Endometrium (tissue), 2 donors: ENCODE results near the gene MRPL24.
A peak's percentile ranks its signal among the peaks of the same experiment; 100 is the strongest.
"Not testable (repeated sequence)": the region's sequence is repeated elsewhere in the genome, so short reads cannot be mapped to it uniquely, and the experiment has no call there.

ENCODE experiments used
- FAIRE-seq: peaks from 2 replicates; lab custom pipeline; 2012; peaks lifted over from hg19 to GRCh38; lab: Jason Lieb, UNC
- donor health status: control.
- donor health status: control.

The MRPL24 gene

GRCh38 chr1:156740741-156741480 is at the start of gene MRPL24:
MRPL24 (minus strand) TSS chr1:156741088; CDS start chr1:156738704, 2,384 bp downstream.
- FAIRE-seq = peak; percentile 99

GRCh38 chr1:156789621-156790318 is 48.9 kb upstream of the MRPL24 start:
- no peak for FAIRE-seq

- FAIRE-seq = no peak
These were observed 47.2 kb upstream of the MRPL24 start for GRCh38 chr1:156788136-156788535.

GRCh38 chr1:156786640-156787039 is 45.8 kb upstream of the MRPL24 start:
- no peak for FAIRE-seq

GRCh38 chr1:156785458-156785857 is 44.6 kb upstream of the MRPL24 start:
- FAIRE-seq = no peak

GRCh38 chr1:156781585-156782186 is 40.8 kb upstream of the MRPL24 start:
- FAIRE-seq = no peak

- no peak for FAIRE-seq
These were observed 36.7 kb upstream of the MRPL24 start for GRCh38 chr1:156777573-156777972.

GRCh38 chr1:156776942-156777341 is 36.1 kb upstream of the MRPL24 start:
- FAIRE-seq = no peak

GRCh38 chr1:156775799-156776198 is 34.9 kb upstream of the MRPL24 start:
- no peak for FAIRE-seq

GRCh38 chr1:156773607-156774006 is 32.7 kb upstream of the MRPL24 start:
- FAIRE-seq = no peak

GRCh38 chr1:156772728-156773497 is 32.0 kb upstream of the MRPL24 start:
- no peak for FAIRE-seq

- no peak for FAIRE-seq
These were observed 31.3 kb upstream of the MRPL24 start for GRCh38 chr1:156772222-156772621.

- no peak for FAIRE-seq
These were observed 27.9 kb upstream of the MRPL24 start for GRCh38 chr1:156768610-156769295.

- FAIRE-seq = no peak
These were observed 27.2 kb upstream of the MRPL24 start for GRCh38 chr1:156767879-156768604.

GRCh38 chr1:156767101-156767878 is 26.4 kb upstream of the MRPL24 start, which contains the start of gene PRCC:
PRCC (plus strand) TSS chr1:156767535; CDS start chr1:156767772, 237 bp downstream.
- FAIRE-seq = peak; percentile 99

- FAIRE-seq = no peak
These were observed 25.6 kb upstream of the MRPL24 start for GRCh38 chr1:156766298-156767100.

- no peak for FAIRE-seq
These were observed 24.8 kb upstream of the MRPL24 start for GRCh38 chr1:156765666-156766065.

- not testable (repeated sequence) for FAIRE-seq
These were observed 24.2 kb upstream of the MRPL24 start for GRCh38 chr1:156765136-156765535.

GRCh38 chr1:156760796-156761104 is 19.9 kb upstream of the MRPL24 start:
- no peak for FAIRE-seq
